Heart right ventricle (tissue), 16 donors: ENCODE measurements around the gene RNU6-7. TPM values are rescaled to one million over a fixed set of nuclear protein-coding genes. Genes with fewer than 3 reads are reported as not detected.

ENCODE experiments used
- ATAC-seq, 8 donors: fragments of 200-7000 bp; cut with Tn5 transposase; one replicate each; pipeline ENCODE4 v1.9.1; 2020; ENCODE audit warnings: mild to moderate bottlenecking in 8 of 8, moderate library complexity in 8 of 8, moderate number of reproducible peaks in 1 of 8
- DNase-seq, 2 donors: peaks; one replicate each; pipeline ENCODE4 v3.0.0-alpha.2; 2020
- H3K27ac ChIP-seq, 10 donors: fragments of 200-600 bp; sonication (generic) in 2 of 10; one replicate each; pipeline versions ENCODE4 v1.5.0 to v1.8.0; 2020 to 2022; ENCODE audit warnings: mild to moderate bottlenecking in 3 of 10
- H3K27me3 ChIP-seq, 7 donors: fragments of 200-600 bp; one replicate each; pipeline ENCODE4 v1.8.0; 2021 to 2022; ENCODE audit warnings: mild to moderate bottlenecking in 2 of 7
- H3K36me3 ChIP-seq, 9 donors: fragments of 200-600 bp; sonication (generic) in 1 of 9; one replicate each; pipeline versions ENCODE4 v1.5.0 to v1.8.0; 2020 to 2022; ENCODE audit warnings: mild to moderate bottlenecking in 2 of 9
- H3K4me1 ChIP-seq, 9 donors: fragments of 200-600 bp; sonication (generic) in 1 of 9; one replicate each; pipeline versions ENCODE4 v1.5.0 to v1.8.0; 2020 to 2022; ENCODE audit warnings: mild to moderate bottlenecking in 4 of 9
- H3K4me3 ChIP-seq, 10 donors: fragments of 200-600 bp; sonication (generic) in 2 of 10; one replicate each; pipeline versions ENCODE4 v1.5.0 to v1.8.0; 2020 to 2022; ENCODE audit warnings: mild to moderate bottlenecking in 7 of 10, moderate library complexity in 2 of 10
- H3K9me3 ChIP-seq, 11 donors: fragments of 200-600 bp in 10 of 11; sonication (generic) in 2 of 11; one replicate each; pipeline versions ENCODE4 v1.5.0 to v1.8.0; 2013 to 2022; ENCODE audit warnings: mild to moderate bottlenecking in 2 of 11, control low read depth in 1 of 11, moderate library complexity in 1 of 11
- WGBS, 2 donors: extraction: QIAGEN DNeasy Blood & Tissue Kit; methylation state at CpG; one replicate each; pipeline ENCODE4 v1.1.7; 2013; ENCODE audit warnings: inconsistent platforms in 1 of 2; 5-methylcytosine and 5-hydroxymethylcytosine counted together
- intact Hi-C, 10 donors: fragments of 100-400 bp; cut with DNase I; formaldehyde crosslinking; loops; one replicate each; pipeline versions ENCODE4 v1.11.1 to v1.14.2; 2022
- polyA plus RNA-seq, 2 donors: library from polyadenylated mRNA; stranded (reverse); fragments of 200-250 nt; gene quantifications; one replicate each; pipeline ENCODE4 v1.2.3, GENCODE V29; 2013
- total RNA-seq, 10 donors: library from RNA; stranded (reverse); fragmentation: NEBNext Ultra II Directional in 3 of 10; extraction: Animal tissue kit (Norgen Biotek cat#: 25700) in 3 of 10; gene quantifications; one replicate each; pipeline versions ENCODE4 v1.2.1 to v1.2.4, GENCODE V29; 2021 to 2023
- TF ChIP-seq, protein P1 (sequence below), 9 donors: fragments of 200-600 bp; sonication (generic) in 2 of 9; IDR thresholded peaks; one replicate each; pipeline versions ENCODE4 v1.5.0 to v1.8.0; 2021 to 2022; ENCODE audit warnings: antibody characterized with exemption in 9 of 9, mild to moderate bottlenecking in 5 of 9, moderate library complexity in 1 of 9
- donor health status: Arrhythmogenic right ventricular cardiomyopathy.
- donor health status: ischemic (EF 13 %, LVEDD 7.1; RV severe dilation, severe dysfunction).
- donor health status: healthy with polysubstance abuse.
- donor health status: DM: no; HTN: yes; CAD: no.
- donor health status: DM: no; HTN: no; CAD: no.
- donor health status: ischemic (EF 25% LVEDD 6.9; RV normal size, moderate dysfunction).
- donor health status: ischemic (EF 25% LVEDD 5.7; RV mildly dilated, moderate dysfunction).
- donor health status: healthy.
- donor health status: DM: yes; HTN: yes; CAD: no.
- donor health status: Ischemic cardiomyopathy.
- donor health status: ischemic (EF 35%, LVEDD 5.7; RV mildly dilated, moderate dysfunction).
- donor health status: nonischemic (EF 11% LVEDD 7.7; RV severe dilation, severe dysfunction).
- donor health status: DM: yes; HTN: yes; CAD: no.
- donor health status: PGD.
- donor health status: ischemic (EF 29% LVEDD 5.4; RV normal size, mild dysfunction).
- donor health status: nonischemic (EF 23%, LVEDD 6.1; RV moderate dilation, normal function).

Gene RNU6-7
- total and polyA plus RNA-seq, 12 donors: not detected

- intact Hi-C loops: loop anchor here in 3 of 10 donors (5.0 kb wide), 2 partner anchors 51 to 124 kb away; partner anchors contain the start of gene ARHGAP5 (in 2 of the 3)
- H3K9me3 ChIP-seq: no peaks in the 10 kb centered on the region
- peak; percentile 82 to 85 for DNase-seq
- H3K27me3 ChIP-seq: peaks cover 0 to 29% (median 0%) of the 10 kb centered on the region in 7 donors
- peak overlapping the region; percentile 36 to 77 (median 66) for H3K4me3 ChIP-seq
- no peaks in the 10 kb centered on the region for H3K36me3 ChIP-seq
- ATAC-seq: peak; percentile 77 to 89 (median 87)
- H3K27ac ChIP-seq: peak overlapping the region; percentile 64 to 94 (median 90)
- WGBS, 2 donors: 0 to 1% methylated on average over 46 of the region's 46 CpGs
- TF ChIP-seq, protein P1, sequence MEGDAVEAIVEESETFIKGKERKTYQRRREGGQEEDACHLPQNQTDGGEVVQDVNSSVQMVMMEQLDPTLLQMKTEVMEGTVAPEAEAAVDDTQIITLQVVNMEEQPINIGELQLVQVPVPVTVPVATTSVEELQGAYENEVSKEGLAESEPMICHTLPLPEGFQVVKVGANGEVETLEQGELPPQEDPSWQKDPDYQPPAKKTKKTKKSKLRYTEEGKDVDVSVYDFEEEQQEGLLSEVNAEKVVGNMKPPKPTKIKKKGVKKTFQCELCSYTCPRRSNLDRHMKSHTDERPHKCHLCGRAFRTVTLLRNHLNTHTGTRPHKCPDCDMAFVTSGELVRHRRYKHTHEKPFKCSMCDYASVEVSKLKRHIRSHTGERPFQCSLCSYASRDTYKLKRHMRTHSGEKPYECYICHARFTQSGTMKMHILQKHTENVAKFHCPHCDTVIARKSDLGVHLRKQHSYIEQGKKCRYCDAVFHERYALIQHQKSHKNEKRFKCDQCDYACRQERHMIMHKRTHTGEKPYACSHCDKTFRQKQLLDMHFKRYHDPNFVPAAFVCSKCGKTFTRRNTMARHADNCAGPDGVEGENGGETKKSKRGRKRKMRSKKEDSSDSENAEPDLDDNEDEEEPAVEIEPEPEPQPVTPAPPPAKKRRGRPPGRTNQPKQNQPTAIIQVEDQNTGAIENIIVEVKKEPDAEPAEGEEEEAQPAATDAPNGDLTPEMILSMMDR (IDR thresholded peaks at IDR 0.05): no peak
- H3K4me1 ChIP-seq: peaks cover 0 to 40% (median 15%) of the 10 kb centered on the region in 9 donors
Observed at GRCh38 chr14:32201193-32201815, 541 bp upstream of the RNU6-7 start.

DNA sequence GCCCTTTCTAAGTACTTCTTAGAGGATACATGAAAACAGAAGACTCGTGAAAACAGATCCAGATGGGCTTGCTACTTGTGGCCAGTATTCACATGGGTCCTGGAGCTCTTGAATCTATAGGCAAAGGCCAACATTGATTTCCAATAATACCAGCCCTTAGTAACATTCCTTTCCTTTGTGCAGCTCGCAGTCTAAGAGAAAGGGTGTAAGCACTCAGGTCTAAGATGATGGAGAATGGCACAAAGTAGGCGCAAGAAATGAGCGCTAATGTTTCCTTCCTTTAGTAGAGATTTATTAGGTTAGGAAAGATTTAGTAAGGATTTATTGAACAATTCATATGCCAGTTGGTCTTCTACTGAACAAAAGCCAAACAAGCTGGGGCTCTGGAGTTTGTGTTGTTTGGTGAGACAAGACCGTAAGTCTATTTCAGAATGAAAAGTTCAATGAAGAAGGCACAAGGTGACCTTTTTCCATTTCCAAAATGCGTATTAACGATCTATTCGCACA is 699 bp downstream of the RNU6-7 start:
- 2 to 3% methylated on average over 8 of the region's 8 CpGs for WGBS, 2 donors
- ATAC-seq: peak in 1 of 8 donors; percentile 19
- intact Hi-C loops: loop anchor here in 6 of 10 donors (2.0 to 5.0 kb wide), 4 partner anchors 50 to 128 kb away; partner anchors contain the start of gene ARHGAP5 (in 4 of the 6)

DNA sequence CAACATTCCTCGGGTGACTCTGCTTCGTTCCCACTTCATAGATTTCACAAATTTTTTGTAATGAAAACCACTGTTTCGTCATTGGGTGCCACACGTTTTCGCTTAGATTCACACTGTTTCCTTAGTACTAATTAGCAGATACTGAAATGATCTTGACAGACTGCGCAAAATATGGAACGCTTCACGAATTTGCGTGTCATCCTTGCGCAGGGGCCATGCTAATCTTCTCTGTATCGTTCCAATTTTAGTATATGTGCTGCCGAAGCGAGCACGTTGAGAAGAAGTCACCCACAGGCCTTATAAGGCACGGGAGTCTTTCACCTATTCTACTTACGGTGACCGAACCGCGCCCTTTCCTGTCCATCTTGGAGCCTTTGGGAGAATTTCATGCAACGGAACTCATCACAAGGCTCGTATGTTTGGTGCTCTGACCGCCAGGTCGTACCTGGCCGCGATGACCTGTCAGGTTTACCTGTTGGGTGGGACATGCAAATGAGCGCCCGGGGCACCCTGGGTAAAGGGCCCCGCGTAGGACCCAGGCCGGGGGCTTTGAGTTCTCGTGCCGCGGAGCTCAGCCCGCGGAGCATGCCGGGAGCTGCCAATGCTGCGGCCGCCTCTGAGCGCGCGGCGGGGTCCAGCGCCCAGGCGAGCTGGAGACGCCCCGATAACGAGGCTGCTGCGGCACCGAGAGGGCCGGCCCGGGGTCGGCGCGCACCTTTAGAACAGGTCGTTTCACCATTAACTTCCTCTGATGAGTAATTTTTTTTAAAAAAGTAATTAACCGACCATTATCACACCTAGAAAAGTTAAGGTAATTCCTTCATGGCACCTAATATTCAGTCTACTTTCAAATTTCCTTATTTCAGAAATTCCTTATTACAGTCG is 1.4 kb downstream of the RNU6-7 start, which contains the start of gene RNU6-8:
Gene RNU6-8 (minus strand): TSS at position 272 of the 885 bp plus-strand sequence.
- intact Hi-C loops: loop anchor here in 6 of 10 donors (1.0 to 5.0 kb wide), 5 partner anchors 49 to 128 kb away; partner anchors contain the start of gene ARHGAP5 (in 4 of the 6)
- DNase-seq: peak; percentile 83 to 88
- ATAC-seq: peak; percentile 90 to 95 (median 93)

More for the DNA sequence above, 699 bp downstream of the RNU6-7 start:
- H3K4me1 ChIP-seq: peaks cover 0 to 42% (median 15%) of the 10 kb centered on the region in 9 donors
- H3K36me3 ChIP-seq: no peaks in the 10 kb centered on the region
- peak overlapping the region; percentile 36 to 77 (median 66) for H3K4me3 ChIP-seq
- H3K9me3 ChIP-seq: no peaks in the 10 kb centered on the region
- no peak for DNase-seq
- H3K27me3 ChIP-seq: peaks cover 0 to 29% (median 0%) of the 10 kb centered on the region in 7 donors
- TF ChIP-seq, protein P1 (IDR thresholded peaks at IDR 0.05): no peak
- H3K27ac ChIP-seq: peak overlapping the region; percentile 64 to 94 (median 90)

More for the DNA sequence above, 1.4 kb downstream of the RNU6-7 start, which contains the start of gene RNU6-8:
- Histone ChIP-seq H3K4me3 (peak within 1 kb of the TSS; percentile 36 to 77 (median 66)), H3K9me3 (no peaks in the 10 kb centered on the region), H3K36me3 (no peaks in the 10 kb centered on the region), H3K27ac (peak within 1 kb of the TSS; percentile 64 to 94 (median 90)), H3K4me1 (peaks cover 0 to 42% (median 15%) of the 10 kb centered on the region in 9 donors), H3K27me3 (peaks cover 0 to 29% (median 0%) of the 10 kb centered on the region in 7 donors)
- TF ChIP-seq, protein P1 (IDR thresholded peaks at IDR 0.05): peak in 1 of 9 donors; percentile 12
- 0 to 1% methylated on average over 57 of the region's 57 CpGs for WGBS, 2 donors
